ENCODE measurements around the gene CGB5. TPM values are rescaled to one million over a fixed set of nuclear protein-coding genes. Genes with fewer than 3 reads are reported as not detected.
"Not testable (repeated sequence)": the region's sequence is repeated elsewhere in the genome, so short reads cannot be mapped to it uniquely, and the experiment has no call there.

CGB5 gene
- total RNA-seq, result not detected

DNA sequence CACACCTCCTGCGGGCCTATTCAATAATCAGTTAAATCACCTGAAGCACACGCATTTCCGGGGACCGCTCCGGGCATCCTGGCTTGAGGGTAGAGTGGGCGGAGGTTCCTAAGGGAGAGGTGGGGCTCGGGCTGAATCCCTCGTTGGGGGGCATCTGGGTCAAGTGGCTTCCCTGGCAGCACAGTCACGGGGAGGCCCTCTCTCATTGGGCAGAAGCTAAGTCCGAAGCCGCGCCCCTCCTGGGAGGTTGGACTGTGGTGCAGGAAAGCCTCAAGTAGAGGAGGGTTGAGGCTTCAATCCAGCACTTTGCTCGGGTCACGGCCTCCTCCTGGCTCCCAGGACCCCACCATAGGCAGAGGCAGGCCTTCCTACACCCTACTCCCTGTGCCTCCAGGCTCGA, at the start of gene CGB5:
Gene CGB5, plus strand, starts transcription at position 301 of the 400 bp plus-strand sequence. CDS start 362 bp downstream, outside the sequence.
- H3K27ac ChIP-seq; H3K4me1 ChIP-seq; H3K36me3 ChIP-seq; DNase-seq; H3K27me3 ChIP-seq; H3K9me3 ChIP-seq; H3K4me3 ChIP-seq; intact Hi-C loops (cut with DNase I; ENCODE audit: low total_unique reads); ATAC-seq; in situ Hi-C loops (cut with MboI; ENCODE audit: low sequenced_read_pairs in 4 of 4): not testable (repeated sequence)

DNA sequence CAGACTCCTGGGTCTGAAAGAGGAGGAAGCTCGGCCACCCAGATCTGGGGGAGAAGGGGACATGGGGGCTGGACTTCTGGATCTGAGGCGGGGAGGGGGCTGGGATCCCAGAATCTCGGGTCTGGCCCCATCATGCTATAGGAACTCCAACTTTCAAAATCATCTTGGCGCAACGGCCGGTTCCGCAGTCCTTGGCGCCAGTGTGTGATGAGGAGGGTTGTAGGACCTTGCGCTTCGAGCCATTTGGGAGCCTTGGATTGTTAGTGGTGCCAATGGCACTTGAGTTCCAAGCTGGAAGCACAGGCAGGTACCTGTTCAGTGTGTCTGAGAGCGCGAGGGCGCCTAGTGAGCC, 49.6 kb upstream of the CGB5 start:
- H3K4me1 ChIP-seq, result peaks cover 38 to 46% of the 10 kb centered on the region in 2 donors
- H3K36me3 ChIP-seq, result peaks cover 0 to 2% of the 10 kb centered on the region in 2 donors
- peak overlapping the region; percentile 93 to 100 (median 99) for H3K27ac ChIP-seq
- intact Hi-C loops (cut with DNase I; ENCODE audit: low total_unique reads), result loop anchor here (5.0 to 10.0 kb wide), 4 partner anchors 78 to 821 kb away; partner anchors contain the start of genes EMP3, FUZ, KCNA7 and MED25
- ATAC-seq (no peak), DNase-seq (no peak)
- in situ Hi-C loops (cut with MboI; ENCODE audit: low sequenced_read_pairs in 4 of 4), result no loop called here
- TF ChIP-seq, protein P1, sequence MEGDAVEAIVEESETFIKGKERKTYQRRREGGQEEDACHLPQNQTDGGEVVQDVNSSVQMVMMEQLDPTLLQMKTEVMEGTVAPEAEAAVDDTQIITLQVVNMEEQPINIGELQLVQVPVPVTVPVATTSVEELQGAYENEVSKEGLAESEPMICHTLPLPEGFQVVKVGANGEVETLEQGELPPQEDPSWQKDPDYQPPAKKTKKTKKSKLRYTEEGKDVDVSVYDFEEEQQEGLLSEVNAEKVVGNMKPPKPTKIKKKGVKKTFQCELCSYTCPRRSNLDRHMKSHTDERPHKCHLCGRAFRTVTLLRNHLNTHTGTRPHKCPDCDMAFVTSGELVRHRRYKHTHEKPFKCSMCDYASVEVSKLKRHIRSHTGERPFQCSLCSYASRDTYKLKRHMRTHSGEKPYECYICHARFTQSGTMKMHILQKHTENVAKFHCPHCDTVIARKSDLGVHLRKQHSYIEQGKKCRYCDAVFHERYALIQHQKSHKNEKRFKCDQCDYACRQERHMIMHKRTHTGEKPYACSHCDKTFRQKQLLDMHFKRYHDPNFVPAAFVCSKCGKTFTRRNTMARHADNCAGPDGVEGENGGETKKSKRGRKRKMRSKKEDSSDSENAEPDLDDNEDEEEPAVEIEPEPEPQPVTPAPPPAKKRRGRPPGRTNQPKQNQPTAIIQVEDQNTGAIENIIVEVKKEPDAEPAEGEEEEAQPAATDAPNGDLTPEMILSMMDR (IDR thresholded peaks at IDR 0.05 in 4 of 5, conservative IDR thresholded peaks at IDR 0.05 in 1 of 5), result no peak
- no peak for TF ChIP-seq POLR2A (IDR thresholded peaks at IDR 0.05)
- H3K4me3 ChIP-seq, result peak overlapping the region; percentile 68 to 99 (median 81)
- H3K27me3 ChIP-seq, result no peaks in the 10 kb centered on the region
- no peaks in the 10 kb centered on the region for H3K9me3 ChIP-seq

DNA sequence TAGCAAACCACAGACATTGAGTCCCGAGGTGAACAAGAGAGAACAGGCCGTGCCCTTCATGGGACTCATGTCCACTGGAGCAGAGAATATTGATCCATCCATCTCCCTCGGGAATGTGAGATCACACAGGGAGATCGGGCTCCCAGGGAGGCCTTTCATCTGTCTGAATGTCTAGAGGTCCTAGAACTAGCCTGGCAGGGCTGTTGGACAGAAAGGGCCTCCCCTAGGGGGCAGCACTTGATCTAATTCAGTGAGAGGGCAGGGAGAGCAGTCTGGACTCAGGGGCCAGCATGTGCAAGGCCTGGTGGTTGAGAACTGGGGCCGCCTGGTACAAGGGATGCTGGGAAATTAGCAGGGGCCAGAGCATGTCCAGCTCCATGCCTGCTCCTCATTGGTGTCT, 45.7 kb upstream of the CGB5 start:
- no peak for ATAC-seq
- H3K27me3 ChIP-seq, result no peaks in the 10 kb centered on the region
- TF ChIP-seq POLR2A (IDR thresholded peaks at IDR 0.05), result no peak
- TF ChIP-seq, protein P1 (IDR thresholded peaks at IDR 0.05 in 4 of 5, conservative IDR thresholded peaks at IDR 0.05 in 1 of 5), result peak in 4 of 5 experiments; percentile 13 to 58 (median 46)
- intact Hi-C loops (cut with DNase I; ENCODE audit: low total_unique reads), result loop anchor here (10.0 kb wide), 2 partner anchors 673 to 817 kb away; partner anchors contain the start of genes EMP3, FUZ and MED25
- H3K4me3 ChIP-seq, result no peak overlapping the region
- peak in 1 of 2 donors; percentile 64 for DNase-seq
- in situ Hi-C loops (cut with MboI; ENCODE audit: low sequenced_read_pairs in 4 of 4), result no loop called here
- H3K27ac ChIP-seq, result peak overlapping the region; percentile 56 to 72 (median 67)
- peaks cover 0 to 9% of the 10 kb centered on the region in 2 donors for H3K36me3 ChIP-seq
- H3K9me3 ChIP-seq, result no peaks in the 10 kb centered on the region
- peaks cover 13 to 19% of the 10 kb centered on the region in 2 donors for H3K4me1 ChIP-seq

DNA sequence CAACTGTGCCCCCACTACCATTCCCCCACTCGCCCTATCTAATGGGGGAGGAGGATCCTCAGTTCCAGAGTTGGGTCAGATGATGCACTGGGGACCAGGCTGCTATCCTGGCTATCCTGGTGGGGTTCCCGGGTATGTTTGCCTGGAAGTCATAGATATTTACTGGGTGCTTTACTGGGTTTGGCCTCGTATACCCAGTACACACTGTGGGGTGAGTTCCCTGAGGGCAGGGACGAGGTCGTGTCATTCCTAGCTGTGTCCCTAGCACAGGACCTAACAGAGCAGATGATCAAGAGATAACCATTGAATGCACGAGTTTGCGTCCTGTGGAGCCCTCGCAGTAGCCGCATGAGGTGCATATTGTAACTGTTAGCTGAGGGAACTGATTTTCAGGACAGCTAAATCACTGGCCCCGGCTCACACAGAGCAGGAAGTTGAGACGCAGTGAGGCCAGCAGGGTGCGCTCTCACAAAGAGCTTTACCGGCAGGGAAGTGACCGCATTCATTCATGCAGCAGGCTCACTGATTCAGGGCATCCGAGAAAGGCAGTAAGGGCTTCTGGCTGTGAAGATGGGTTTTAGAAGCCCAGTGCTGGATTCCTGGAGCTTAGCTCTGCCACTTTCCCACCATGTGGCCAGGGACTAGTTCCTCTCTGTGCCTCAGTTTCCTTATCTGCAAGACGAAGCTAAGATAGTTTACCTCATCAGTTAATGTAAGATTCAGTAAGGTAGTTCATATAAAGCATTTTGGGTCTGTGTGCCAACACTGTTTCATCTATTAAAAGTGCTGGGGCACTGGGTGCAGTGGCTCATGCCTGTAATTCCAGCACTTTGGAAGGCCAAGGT, 43.9 kb upstream of the CGB5 start:
- Histone ChIP-seq H3K27ac (peak overlapping the region in 1 of 4 donors; percentile 72), H3K4me1 (peaks cover 5 to 11% of the 10 kb centered on the region in 2 donors), H3K4me3 (no peak overlapping the region), H3K36me3 (peaks cover 0 to 25% of the 10 kb centered on the region in 2 donors), H3K27me3 (no peaks in the 10 kb centered on the region), H3K9me3 (no peaks in the 10 kb centered on the region)
- intact Hi-C loops (cut with DNase I; ENCODE audit: low total_unique reads) (loop anchor here (10.0 kb wide), 2 partner anchors 675 to 815 kb away; partner anchors contain the start of genes EMP3, FUZ and MED25), in situ Hi-C loops (cut with MboI; ENCODE audit: low sequenced_read_pairs in 4 of 4) (no loop called here)
- TF ChIP-seq POLR2A (IDR thresholded peaks at IDR 0.05), result no peak
- TF ChIP-seq, protein P1 (IDR thresholded peaks at IDR 0.05 in 4 of 5, conservative IDR thresholded peaks at IDR 0.05 in 1 of 5), result peak in 4 of 5 experiments; percentile 44 to 65 (median 56)
- DNase-seq, result no peak
- ATAC-seq, result peak in 1 of 2 donors; percentile 67

DNA sequence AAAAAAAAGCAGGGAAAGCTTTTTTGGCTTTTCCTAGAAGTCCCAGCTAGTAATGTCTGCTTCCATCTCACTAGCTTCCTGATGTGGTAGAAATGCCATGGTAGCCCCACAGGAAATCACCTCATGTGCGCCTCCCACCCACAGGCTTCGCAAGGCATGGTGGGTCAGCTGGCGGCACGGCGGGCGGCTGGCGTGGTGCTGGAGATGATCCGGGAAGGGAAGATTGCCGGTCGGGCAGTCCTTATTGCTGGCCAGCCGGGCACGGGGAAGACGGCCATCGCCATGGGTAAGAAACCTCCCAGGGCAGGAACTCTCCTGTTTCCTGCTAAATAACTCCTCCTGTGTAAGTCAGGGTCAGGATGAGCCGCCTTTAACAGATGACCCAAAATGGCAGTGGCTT, 39.5 kb upstream of the CGB5 start:
- in situ Hi-C loops (cut with MboI; ENCODE audit: low sequenced_read_pairs in 4 of 4) (no loop called here), intact Hi-C loops (cut with DNase I; ENCODE audit: low total_unique reads) (no loop called here)
- Histone ChIP-seq H3K27ac (no peak overlapping the region), H3K9me3 (no peaks in the 10 kb centered on the region), H3K4me1 (no peaks in the 10 kb centered on the region), H3K27me3 (no peaks in the 10 kb centered on the region), H3K36me3 (peaks cover 0 to 63% of the 10 kb centered on the region in 2 donors), H3K4me3 (no peak overlapping the region)
- TF ChIP-seq POLR2A (IDR thresholded peaks at IDR 0.05), result no peak
- TF ChIP-seq, protein P1 (IDR thresholded peaks at IDR 0.05 in 4 of 5, conservative IDR thresholded peaks at IDR 0.05 in 1 of 5), result no peak
- ATAC-seq (no peak), DNase-seq (no peak)
